ENCODE results near the gene CGB7. TPM values are rescaled to one million over a fixed set of nuclear protein-coding genes. Genes with fewer than 3 reads are reported as not detected.

Gene CGB7
- total and polyA plus RNA-seq, 9 of the 15 experiments (the other 6 are each of a cell fraction or from before 2014, with no cell fraction given): not detected

- intact Hi-C loops (cut with micrococcal nuclease) (no loop called here), in situ Hi-C loops (cut with MboI) (no loop called here)
- peaks cover 5% of the 10 kb centered on the region; the same call in 2 of the 3 replicates for H3K79me2 ChIP-seq (ENCODE audit: control insufficient read depth, insufficient read depth, low read length)
- H3K27me3 ChIP-seq (ENCODE audit: control insufficient read depth in 2 of 2, insufficient read depth in 2 of 2, low read length in 2 of 2): no peaks in the 10 kb centered on the region
- POLR2A ChIA-PET: interaction anchor here (0.5 to 2.6 kb wide), 4 partner anchors 9 to 19 kb away, joined by 3 to 14 read pairs (median 5); no protein-coding TSS in a partner anchor
- no TSS peak for BruUV-seq (replicated peaks)
- no peak overlapping the region for H3K4me2 ChIP-seq (ENCODE audit: insufficient read depth, low read length)
- H3K27ac ChIP-seq (ENCODE audit: extremely low read depth, low read depth, low read length): no peak overlapping the region
- H3K9me1 ChIP-seq (ENCODE audit: control insufficient read depth, insufficient read depth, low read length): peaks cover 11% of the 10 kb centered on the region
- H4K20me1 ChIP-seq (replicated peaks; ENCODE audit: control insufficient read depth, insufficient read depth, low read length): peaks cover 17% of the 10 kb centered on the region
- ATAC-seq: peak; percentile 64
- no peak overlapping the region for H3K4me3 ChIP-seq
- CTCF ChIA-PET (ENCODE audit: low intra/inter-chr PET ratio): interaction anchor here (1.5 kb wide), 1 partner anchor 9 kb away, joined by 4 read pairs; no protein-coding TSS in a partner anchor
- FAIRE-seq: peak; percentile 88
- no peak overlapping the region for H2AFZ ChIP-seq (ENCODE audit: low read depth, low read length)
- H3K9ac ChIP-seq (ENCODE audit: insufficient read depth in 1 of 2, low read depth in 2 of 2, low read length in 2 of 2): no peak overlapping the region
- peaks cover 82% of the 10 kb centered on the region for H3K36me3 ChIP-seq (ENCODE audit: control insufficient read depth, insufficient read depth, low read length)
- DNase-seq (ENCODE audit: extremely low read depth in 1 of 4, low spot score in 3 of 4): peak in 2 of 4 experiments; percentile 34 to 71
- WGBS (ENCODE audit: insufficient coverage, low coverage, missing lambda C conversion rate): 67% methylated on average over 12 of the region's 12 CpGs
- peaks cover 12 to 57% of the 10 kb centered on the region in 2 experiments for H3K4me1 ChIP-seq (replicated peaks in 1 of 2; ENCODE audit: control insufficient read depth in 2 of 2, insufficient read depth in 2 of 2, low read length in 2 of 2)
- no peaks in the 10 kb centered on the region for H3K9me3 ChIP-seq (replicated peaks; ENCODE audit: control insufficient read depth, insufficient read depth, low read depth, low read length)
- peak; percentile 82 for TF ChIP-seq CTBP1 (IDR thresholded peaks at IDR 0.05; ENCODE audit: borderline replicate concordance)
- peak; percentile 82 for TF ChIP-seq C11orf30 (IDR thresholded peaks at IDR 0.05; ENCODE audit: low read depth)
- 0 out of 2 replicates have a peak, but pooled peaks have one; percentile 45 for TF ChIP-seq BHLHE40 (IDR thresholded peaks at IDR 0.05; ENCODE audit: low read length)
- TF ChIP-seq L3MBTL2 (IDR thresholded peaks at IDR 0.05): 0 out of 2 replicates have a peak, but pooled peaks have one; percentile 19
- 0 out of 2 replicates have a peak, but pooled peaks have one; percentile 37 for TF ChIP-seq XRCC5 (IDR thresholded peaks at IDR 0.05; ENCODE audit: low read depth, low read length)
- TF ChIP-seq CBFA2T3 (IDR thresholded peaks at IDR 0.05): peak; percentile 44; the same call in 1 of the 2 replicates
- no peak for TF ChIP-seq ZBTB12 (CRISPR knock-in tag; IDR thresholded peaks at IDR 0.05)
- 0 out of 2 replicates have a peak, but pooled peaks have one; percentile 34 for TF ChIP-seq E2F5 (CRISPR knock-in tag; IDR thresholded peaks at IDR 0.05)
- peak; percentile 27; the same call in 1 of the 2 replicates for TF ChIP-seq PKNOX1 (IDR thresholded peaks at IDR 0.05)
- TF ChIP-seq MTA3 (IDR thresholded peaks at IDR 0.05; ENCODE audit: borderline replicate concordance): peak; percentile 64; the same call in 1 of the 2 replicates
- peak; percentile 50; the same call in 1 of the 2 replicates for TF ChIP-seq ZBTB33 (CRISPR knock-in tag; IDR thresholded peaks at IDR 0.05)
- no peak for TF ChIP-seq PBX2 (CRISPR knock-in tag; IDR thresholded peaks at IDR 0.05; ENCODE audit: low read depth)
- TF ChIP-seq PBX2 (tag; conservative IDR thresholded peaks at IDR 0.05; ENCODE audit: low read depth): peak; percentile 41; the same call in 1 of the 2 replicates
- peak; percentile 69 for TF ChIP-seq ATF7 (IDR thresholded peaks at IDR 0.05)
- TF ChIP-seq RCOR1 (IDR thresholded peaks at IDR 0.05; ENCODE audit: borderline replicate concordance in 1 of 2, low read depth in 2 of 2, low read length in 2 of 2): peak in 1 of 2 experiments; percentile 84; a peak in 2 of 4 replicates
These were observed 49.1 kb upstream of the CGB7 start for GRCh38 chr19:49106648-49107135.
